Ramos (cell line): ENCODE results near the gene LRRC56.

Experiments
- in situ Hi-C: fragments of 300-500 bp; cut with MboI; formaldehyde crosslinking; loops from one replicate; pipeline ENCODE4 v1.14.3; 2022; ENCODE audit warnings: low sequenced_read_pairs; ENCODE audit not compliant: unreplicated experiment

The LRRC56 gene

GRCh38 chr11:555780-556661, 18.7 kb downstream of the LRRC56 start:
- in situ Hi-C loops, result no loop called here

- in situ Hi-C loops, result no loop called here
These were observed 19.4 kb downstream of the LRRC56 start for GRCh38 chr11:556662-557256.

- in situ Hi-C loops, result no loop called here
These were observed 20.2 kb downstream of the LRRC56 start for GRCh38 chr11:557328-558132.

- in situ Hi-C loops, result no loop called here
These were observed 21.2 kb downstream of the LRRC56 start for GRCh38 chr11:558503-558902.

DNA sequence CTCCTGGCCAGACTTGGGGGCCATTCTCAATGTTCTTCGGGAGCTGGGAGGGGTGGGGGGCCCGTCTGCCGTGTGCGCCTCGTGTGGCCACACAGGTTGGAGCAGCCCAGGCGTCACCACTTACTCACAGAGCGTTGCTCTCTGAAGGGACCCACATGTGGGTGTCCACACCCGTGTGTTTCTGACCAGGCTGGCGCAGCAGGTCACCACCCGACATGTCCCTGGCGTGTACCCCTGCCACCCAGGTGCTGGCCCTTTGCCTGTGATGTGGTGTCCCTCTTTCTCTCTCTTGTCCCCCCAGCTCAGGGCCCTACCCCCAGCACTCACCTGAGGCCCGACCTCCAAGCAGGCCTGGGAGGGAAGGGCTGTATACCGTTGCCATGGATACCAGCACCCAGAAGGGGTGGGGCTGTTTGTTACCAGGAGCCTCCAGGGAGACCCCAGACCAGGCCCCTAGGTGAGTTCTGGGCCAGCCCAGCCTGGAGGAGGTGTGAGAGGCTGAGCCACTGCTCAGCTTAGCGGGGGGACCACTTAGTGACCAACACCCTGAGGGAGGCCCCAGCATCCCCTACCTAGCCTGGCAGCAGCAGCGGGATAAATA, 21.8 kb downstream of the LRRC56 start:
- in situ Hi-C loops, result no loop called here

- in situ Hi-C loops, result no loop called here
These were observed 22.5 kb downstream of the LRRC56 start for GRCh38 chr11:559712-560304.

GRCh38 chr11:560305-561147, 23.2 kb downstream of the LRRC56 start, which contains the start of the genes LMNTD2 and RASSF7:
Gene LMNTD2 (minus strand): TSS chr11:560738. CDS start chr11:560716, 22 bp downstream.
Gene RASSF7 (plus strand): TSS chr11:560970. CDS start chr11:561769, 799 bp downstream.
- in situ Hi-C loops, result no loop called here

DNA sequence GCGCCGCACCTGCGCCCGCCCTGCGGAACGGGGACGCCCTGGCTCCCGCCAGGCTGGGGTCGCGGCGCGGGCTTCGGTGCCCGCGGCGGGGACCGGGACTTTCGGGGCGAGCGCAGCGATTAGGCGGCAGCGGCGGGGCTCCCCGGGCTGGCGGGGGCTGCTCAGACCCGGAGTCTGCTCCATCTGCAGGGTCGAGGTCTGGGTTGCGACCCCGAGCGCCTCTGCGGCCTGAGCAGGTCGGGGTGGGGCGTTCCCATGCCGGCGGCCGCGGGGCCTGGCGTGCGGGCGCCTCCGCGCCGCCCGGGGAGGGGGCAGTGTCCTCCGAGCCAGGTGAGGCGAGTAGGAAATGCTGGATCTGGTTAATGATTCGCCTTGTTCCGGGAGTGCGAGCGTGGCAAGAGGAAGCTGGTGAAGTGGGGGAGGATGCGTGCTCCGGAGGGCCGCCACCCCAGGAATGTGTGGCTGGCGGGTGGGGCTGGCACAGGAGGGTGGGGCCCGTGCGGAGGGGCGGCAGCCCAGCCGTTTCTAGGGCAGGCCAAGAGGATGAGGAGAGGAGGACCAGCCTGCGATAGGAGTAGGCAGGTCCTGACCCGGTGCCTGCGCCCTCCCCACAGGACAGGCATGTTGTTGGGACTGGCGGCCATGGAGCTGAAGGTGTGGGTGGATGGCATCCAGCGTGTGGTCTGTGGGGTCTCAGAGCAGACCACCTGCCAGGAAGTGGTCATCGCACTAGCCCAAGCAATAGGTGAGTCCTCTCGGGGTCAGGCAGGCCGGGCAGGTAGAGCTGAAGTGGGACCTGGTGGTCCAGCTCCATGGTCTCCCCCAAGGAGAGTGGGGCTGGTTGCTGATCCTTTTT, 24.0 kb downstream of the LRRC56 start:
- in situ Hi-C loops, result no loop called here

DNA sequence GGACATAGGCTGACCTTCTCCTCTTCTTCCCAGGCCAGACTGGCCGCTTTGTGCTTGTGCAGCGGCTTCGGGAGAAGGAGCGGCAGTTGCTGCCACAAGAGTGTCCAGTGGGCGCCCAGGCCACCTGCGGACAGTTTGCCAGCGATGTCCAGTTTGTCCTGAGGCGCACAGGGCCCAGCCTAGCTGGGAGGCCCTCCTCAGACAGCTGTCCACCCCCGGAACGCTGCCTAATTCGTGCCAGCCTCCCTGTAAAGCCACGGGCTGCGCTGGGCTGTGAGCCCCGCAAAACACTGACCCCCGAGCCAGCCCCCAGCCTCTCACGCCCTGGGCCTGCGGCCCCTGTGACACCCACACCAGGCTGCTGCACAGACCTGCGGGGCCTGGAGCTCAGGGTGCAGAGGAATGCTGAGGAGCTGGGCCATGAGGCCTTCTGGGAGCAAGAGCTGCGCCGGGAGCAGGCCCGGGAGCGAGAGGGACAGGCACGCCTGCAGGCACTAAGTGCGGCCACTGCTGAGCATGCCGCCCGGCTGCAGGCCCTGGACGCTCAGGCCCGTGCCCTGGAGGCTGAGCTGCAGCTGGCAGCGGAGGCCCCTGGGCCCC, 24.8 kb downstream of the LRRC56 start:
- in situ Hi-C loops, result no loop called here

GRCh38 chr11:563066-563811, 25.9 kb downstream of the LRRC56 start:
- in situ Hi-C loops, result no loop called here

DNA sequence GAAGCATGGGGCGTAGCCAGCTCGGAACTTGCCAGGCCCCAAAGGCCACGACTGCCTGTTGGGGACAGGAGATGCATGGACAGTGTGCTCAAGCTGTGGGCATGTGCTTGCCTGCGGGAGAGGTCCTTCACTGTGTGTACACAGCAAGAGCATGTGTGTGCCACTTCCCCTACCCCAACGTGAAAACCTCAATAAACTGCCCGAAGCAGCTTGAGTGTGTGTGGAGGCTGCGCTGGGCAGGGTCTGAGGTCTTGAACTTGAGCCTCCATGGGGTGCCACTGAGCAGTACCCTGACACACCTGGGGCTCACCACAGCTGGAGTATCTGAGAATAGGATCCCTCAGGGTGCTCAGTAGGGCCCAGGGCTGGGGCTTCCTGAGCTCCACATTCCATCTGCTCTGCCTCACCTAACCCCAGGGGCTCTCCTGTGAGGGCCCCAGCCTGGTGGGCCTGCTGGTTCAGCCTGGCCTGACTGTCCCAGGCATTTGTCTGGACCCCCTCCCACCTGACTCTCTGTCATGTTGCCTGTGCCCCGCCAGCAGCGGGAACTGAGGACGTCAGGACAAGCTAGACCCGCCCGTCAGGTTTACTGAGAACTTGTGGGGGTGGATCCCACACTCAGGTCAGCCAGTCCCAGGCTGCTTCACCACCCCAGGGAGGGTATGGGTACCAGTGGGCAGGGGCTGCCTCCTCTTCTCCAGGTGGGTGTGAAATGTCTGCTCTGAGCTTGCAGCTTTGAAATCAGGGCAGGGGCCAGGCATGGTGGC, 26.7 kb downstream of the LRRC56 start:
- in situ Hi-C loops, result no loop called here

- in situ Hi-C loops, result no loop called here
These were observed 28.7 kb downstream of the LRRC56 start for GRCh38 chr11:565921-566509.

GRCh38 chr11:567011-567628, 29.8 kb downstream of the LRRC56 start:
- in situ Hi-C loops, result no loop called here

DNA sequence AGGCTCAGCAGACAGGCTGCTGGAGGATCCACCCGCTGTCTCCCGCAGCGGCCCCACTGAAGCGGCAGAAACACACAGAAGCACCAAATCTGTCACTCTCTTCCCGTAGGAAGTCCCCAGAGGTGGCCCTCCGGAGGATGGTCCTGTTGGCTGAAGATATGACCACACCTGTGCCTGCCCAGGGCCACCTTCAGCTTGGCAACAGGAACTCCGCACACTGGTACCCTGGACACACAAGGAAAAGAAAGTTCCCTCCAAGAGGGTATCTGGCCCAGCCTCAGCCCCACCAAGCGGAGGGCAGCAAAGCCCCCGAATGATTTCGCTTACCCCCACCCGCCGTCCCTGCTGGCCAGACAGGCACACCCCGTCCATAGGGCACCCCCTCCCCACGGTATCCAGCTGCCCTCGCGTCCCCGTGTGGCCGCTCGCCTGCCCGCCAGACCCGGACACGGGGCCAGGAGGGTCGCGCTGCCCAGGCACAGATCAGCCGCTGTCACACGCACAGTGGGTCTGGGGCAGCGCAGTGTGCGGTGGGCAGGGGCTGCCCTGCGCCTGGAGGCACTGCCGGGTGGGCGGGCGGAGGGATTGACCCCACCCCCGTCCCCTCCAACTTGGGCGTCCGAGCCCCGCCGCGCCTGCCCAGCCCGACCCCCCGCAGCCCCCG, 30.4 kb downstream of the LRRC56 start:
- in situ Hi-C loops, result no loop called here
